Left ventricle myocardium inferior (tissue), 1 donor: ENCODE measurements around the gene PRRC1. TPM values are rescaled to one million over a fixed set of nuclear protein-coding genes. Genes with fewer than 3 reads are reported as not detected.
"Not testable (repeated sequence)": the region's sequence is repeated elsewhere in the genome, so short reads cannot be mapped to it uniquely, and the experiment has no call there.

Experiments used
- DNase-seq: peaks from one replicate; pipeline ENCODE4 v3.0.0-alpha.2; 2020
- H3K27ac ChIP-seq: fragments of 200-600 bp; replicated peaks from 2 replicates; pipeline ENCODE4 v1.8.0; 2021
- H3K27me3 ChIP-seq: fragments of 200-600 bp; 2 replicates; pipeline ENCODE4 v1.8.0; 2021; ENCODE audit warnings: low read depth
- H3K36me3 ChIP-seq: fragments of 200-600 bp; 2 replicates; pipeline ENCODE4 v1.8.0; 2021
- H3K4me1 ChIP-seq: fragments of 200-600 bp; 2 replicates; pipeline ENCODE4 v1.8.0; 2021
- H3K4me3 ChIP-seq: fragments of 200-600 bp; 2 replicates; pipeline ENCODE4 v1.8.0; 2021; ENCODE audit warnings: mild to moderate bottlenecking, moderate library complexity
- H3K9me3 ChIP-seq: fragments of 200-600 bp; replicated peaks from 2 replicates; pipeline ENCODE4 v1.8.0; 2021
- intact Hi-C: fragments of 100-400 bp; cut with micrococcal nuclease; formaldehyde crosslinking; loops from one replicate; pipeline ENCODE4 v1.11.0; 2022
- total RNA-seq: library from RNA; stranded (reverse); fragmentation: NEBNext Ultra II Directional; extraction: Animal tissue kit (Norgen Biotek cat#: 25700); gene quantifications from one replicate; pipeline ENCODE4 v1.2.1, GENCODE V29; 2021
- TF ChIP-seq, protein P1 (sequence below): fragments of 200-600 bp; IDR thresholded peaks from 2 replicates; pipeline ENCODE4 v1.8.0; 2021; ENCODE audit warnings: antibody characterized with exemption, mild to moderate bottlenecking, borderline replicate concordance
- donor health status: DM: no; HTN: yes; CAD: no; lungs with severe emphysema.

PRRC1 gene
- total RNA-seq, 1 donor from 2014 or later = 19.6 TPM

DNA sequence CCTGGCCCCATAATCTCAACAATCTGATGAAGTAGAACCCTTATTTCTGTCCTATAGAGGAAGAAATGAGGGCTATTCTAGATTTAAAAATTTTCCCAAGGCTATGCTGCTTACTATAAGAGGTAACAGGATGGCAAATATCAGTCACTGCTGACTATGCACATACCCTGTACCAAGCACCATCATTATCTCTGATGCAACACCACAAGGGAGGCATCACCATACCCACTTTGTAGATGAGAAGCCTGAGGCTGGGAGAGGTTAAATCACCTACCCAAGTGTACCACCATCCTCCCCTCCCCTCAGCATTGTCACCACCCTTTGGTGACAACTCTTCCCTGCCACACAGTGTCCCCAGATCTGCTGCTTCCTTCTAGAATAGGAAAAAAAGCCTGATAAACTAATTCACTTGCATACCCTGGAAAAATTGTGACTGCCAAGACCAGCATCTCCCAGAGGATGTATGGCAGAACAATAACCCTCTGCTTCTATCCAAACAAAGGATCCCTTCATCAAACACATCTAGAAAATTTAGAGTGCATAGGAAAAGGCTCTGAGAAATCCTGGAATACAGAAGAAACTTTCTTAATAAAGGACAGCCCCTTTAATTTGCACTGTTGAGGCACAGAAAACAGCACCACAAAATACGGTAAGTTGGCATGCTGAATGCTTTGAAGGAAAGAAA lies 48.3 kb downstream of the PRRC1 start:
- TF ChIP-seq, protein P1, sequence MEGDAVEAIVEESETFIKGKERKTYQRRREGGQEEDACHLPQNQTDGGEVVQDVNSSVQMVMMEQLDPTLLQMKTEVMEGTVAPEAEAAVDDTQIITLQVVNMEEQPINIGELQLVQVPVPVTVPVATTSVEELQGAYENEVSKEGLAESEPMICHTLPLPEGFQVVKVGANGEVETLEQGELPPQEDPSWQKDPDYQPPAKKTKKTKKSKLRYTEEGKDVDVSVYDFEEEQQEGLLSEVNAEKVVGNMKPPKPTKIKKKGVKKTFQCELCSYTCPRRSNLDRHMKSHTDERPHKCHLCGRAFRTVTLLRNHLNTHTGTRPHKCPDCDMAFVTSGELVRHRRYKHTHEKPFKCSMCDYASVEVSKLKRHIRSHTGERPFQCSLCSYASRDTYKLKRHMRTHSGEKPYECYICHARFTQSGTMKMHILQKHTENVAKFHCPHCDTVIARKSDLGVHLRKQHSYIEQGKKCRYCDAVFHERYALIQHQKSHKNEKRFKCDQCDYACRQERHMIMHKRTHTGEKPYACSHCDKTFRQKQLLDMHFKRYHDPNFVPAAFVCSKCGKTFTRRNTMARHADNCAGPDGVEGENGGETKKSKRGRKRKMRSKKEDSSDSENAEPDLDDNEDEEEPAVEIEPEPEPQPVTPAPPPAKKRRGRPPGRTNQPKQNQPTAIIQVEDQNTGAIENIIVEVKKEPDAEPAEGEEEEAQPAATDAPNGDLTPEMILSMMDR = no peak
- Histone ChIP-seq H3K4me1 (no peaks in the 10 kb centered on the region), H3K9me3 (no peaks in the 10 kb centered on the region), H3K27ac (no peak overlapping the region), H3K27me3 (peaks cover 11% of the 10 kb centered on the region), H3K4me3 (no peak overlapping the region), H3K36me3 (no peaks in the 10 kb centered on the region)
- no peak for DNase-seq
- intact Hi-C loops = loop anchor here (10.0 kb wide), 1 partner anchor 179 kb away; no protein-coding TSS in a partner anchor

DNA sequence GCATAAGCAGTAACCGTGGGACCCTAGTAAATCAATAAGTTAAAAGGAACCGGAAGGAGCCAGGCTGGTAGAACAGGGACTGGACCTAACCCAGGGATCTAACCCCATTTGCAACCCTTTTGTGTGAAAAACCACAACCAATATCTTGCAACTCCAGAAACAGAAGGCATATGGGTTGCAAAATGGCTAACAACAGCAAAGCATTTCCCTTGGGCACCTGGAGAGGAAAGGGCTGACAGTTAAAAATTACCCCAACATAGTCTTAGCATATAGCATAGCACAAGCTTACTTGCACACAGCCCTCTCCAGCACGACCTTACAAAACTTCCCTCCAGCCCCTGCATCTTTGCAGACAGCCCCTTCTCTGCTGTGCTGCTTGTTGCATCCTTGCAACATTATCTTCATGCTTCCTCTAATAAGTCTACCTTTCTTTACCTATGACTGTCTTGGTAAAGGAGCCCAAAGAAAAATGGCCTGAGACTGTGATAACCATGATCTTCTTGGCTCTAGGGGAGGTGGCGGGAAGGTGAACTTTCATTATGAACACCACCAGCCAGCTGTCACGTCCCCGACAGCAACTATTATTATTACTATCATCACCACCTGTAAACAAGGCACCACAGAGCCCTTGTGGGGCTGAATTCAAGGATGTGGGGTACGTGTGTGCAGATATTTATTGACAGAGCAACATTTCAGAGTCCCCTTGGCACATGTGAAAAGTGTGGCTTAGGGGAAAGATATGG lies 49.8 kb downstream of the PRRC1 start:
- H3K4me3 ChIP-seq = no peak overlapping the region
- no peaks in the 10 kb centered on the region for H3K9me3 ChIP-seq
- intact Hi-C loops = loop anchor here (10.0 kb wide), 1 partner anchor 178 kb away; no protein-coding TSS in a partner anchor
- H3K27me3 ChIP-seq = peaks cover 11% of the 10 kb centered on the region
- H3K36me3 ChIP-seq = no peaks in the 10 kb centered on the region
- TF ChIP-seq, protein P1 = no peak
- DNase-seq = no peak
- H3K4me1 ChIP-seq = no peaks in the 10 kb centered on the region
- H3K27ac ChIP-seq = no peak overlapping the region

DNA sequence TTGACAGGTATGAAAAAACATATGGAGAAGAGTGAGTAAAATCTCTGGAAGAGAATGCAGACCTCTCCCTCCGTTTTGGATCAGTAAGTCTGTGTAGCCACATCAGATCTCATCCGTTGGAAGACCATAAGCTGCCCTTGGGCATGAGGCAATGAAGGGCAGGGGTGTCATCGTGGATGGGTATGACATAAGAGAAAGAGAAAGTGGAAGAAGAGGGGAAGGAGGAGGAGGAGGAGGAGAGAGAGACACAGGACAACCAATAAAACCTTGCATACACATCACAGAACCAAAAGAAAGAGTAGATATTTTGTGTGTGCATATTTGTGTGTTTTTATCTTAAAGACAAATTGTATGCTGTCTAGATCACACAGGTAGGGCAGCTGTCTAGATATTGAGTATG lies 50.7 kb downstream of the PRRC1 start:
- H3K9me3 ChIP-seq = no peaks in the 10 kb centered on the region
- H3K27me3 ChIP-seq = peaks cover 11% of the 10 kb centered on the region
- TF ChIP-seq, protein P1 = no peak
- H3K4me1 ChIP-seq = no peaks in the 10 kb centered on the region
- H3K27ac ChIP-seq = no peak overlapping the region
- H3K36me3 ChIP-seq = no peaks in the 10 kb centered on the region
- intact Hi-C loops = loop anchor here (10.0 kb wide), 1 partner anchor 177 kb away; no protein-coding TSS in a partner anchor
- DNase-seq = no peak
- H3K4me3 ChIP-seq = no peak overlapping the region

DNA sequence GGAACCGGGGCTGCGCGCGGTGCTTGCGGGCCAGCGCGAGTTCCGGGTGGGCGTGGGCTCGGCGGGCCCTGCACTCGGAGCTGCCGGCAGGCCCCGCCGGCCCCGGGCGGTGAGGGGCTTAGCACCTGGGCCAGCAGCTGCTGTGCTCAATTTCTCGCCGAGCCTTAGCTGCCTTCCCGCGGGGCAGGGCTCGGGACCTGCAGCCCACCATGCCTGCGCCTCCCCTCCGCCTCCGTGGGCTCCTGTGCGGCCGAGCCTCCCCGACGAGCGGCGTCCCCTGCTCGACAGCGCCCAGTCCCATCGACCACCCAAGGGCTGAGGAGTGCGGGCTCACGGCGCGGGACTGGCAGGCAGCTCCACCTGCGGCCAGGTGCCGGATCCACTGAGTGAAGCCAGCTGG lies 52.0 kb downstream of the PRRC1 start:
- H3K4me1 ChIP-seq, H3K27ac ChIP-seq, H3K9me3 ChIP-seq, DNase-seq, H3K36me3 ChIP-seq: not testable (repeated sequence)
- peaks cover 11% of the 10 kb centered on the region for H3K27me3 ChIP-seq
- peak overlapping the region; percentile 43 for H3K4me3 ChIP-seq
- intact Hi-C loops = loop anchor here (10.0 kb wide), 1 partner anchor 175 kb away; no protein-coding TSS in a partner anchor

DNA sequence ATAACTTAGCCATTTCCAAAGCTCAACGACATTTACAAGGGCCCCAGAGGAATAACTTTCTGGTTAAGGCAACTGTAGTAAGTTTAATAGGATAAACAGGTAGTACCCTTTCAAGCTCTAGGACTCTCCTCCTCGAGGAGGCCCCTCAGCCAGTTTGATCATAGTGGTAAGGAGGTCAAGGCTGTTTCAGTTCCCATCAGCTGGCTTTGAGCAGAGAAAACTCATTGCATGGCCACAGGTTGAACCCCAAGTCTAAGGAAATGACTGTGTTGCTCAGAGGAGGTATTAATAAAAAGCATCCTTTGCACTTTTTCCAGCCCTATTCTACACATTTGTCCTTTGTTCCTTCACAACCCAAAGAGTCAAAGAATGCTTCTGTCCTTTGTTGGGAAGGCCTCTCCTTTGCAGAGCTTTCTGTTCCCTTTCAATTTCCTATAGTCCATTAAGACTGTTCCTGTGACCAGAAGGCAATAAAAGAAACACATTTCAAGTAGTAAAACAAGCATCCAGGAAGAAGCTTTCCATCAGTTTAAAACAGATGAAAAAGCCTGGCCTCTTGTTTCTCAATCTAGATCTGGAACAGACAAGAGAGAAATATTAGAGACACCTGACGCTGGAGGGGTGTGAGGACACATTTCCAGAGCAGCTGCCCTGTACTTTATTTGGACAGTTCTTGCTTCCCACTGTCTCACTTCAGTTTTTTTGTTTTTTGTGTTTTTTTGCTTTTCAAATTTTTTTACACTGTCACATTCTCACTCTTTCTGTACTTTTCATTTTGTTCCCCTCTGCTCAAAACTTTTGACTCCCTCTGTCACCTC lies 54.1 kb downstream of the PRRC1 start:
- intact Hi-C loops = no loop called here
- TF ChIP-seq, protein P1 = no peak
- Histone ChIP-seq H3K27ac (no peak overlapping the region), H3K27me3 (peaks cover 11% of the 10 kb centered on the region), H3K9me3 (peaks cover 26% of the 10 kb centered on the region), H3K4me1 (no peaks in the 10 kb centered on the region), H3K4me3 (no peak overlapping the region), H3K36me3 (no peaks in the 10 kb centered on the region)
- DNase-seq = no peak
